ENCODE measurements around the gene MCTP1. TPM values are rescaled to one million over a fixed set of nuclear protein-coding genes. Genes with fewer than 3 reads are reported as not detected.

The MCTP1 gene
- total RNA-seq, 2 experiments from 2014 or later = not detected

- ChIA-PET POLR2A (no interaction called here), CTCF (ENCODE audit: unreplicated experiment) (no interaction called here)
- no TSS peak for BruUV-seq (replicated peaks)
- no peak overlapping the region for H3K27ac ChIP-seq (ENCODE audit: low read depth, low read length, poor library complexity, severe bottlenecking)
- H3K4me1 ChIP-seq (ENCODE audit: insufficient read depth, low read length, poor library complexity, severe bottlenecking) = no peaks in the 10 kb centered on the region
- intact Hi-C loops (cut with micrococcal nuclease; ENCODE audit: unreplicated experiment) = no loop called here
- H3K4me2 ChIP-seq (ENCODE audit: low read length) = no peak overlapping the region
- no peak overlapping the region for H2AFZ ChIP-seq (ENCODE audit: low read length)
- H3K79me2 ChIP-seq (ENCODE audit: insufficient read depth, low read depth, low read length) = no peaks in the 10 kb centered on the region
- TF ChIP-seq EZH2phosphoT487 (IDR thresholded peaks at IDR 0.05; ENCODE audit: borderline replicate concordance, low read depth, low read length) (no peak), CTCF (conservative IDR thresholded peaks at IDR 0.05; ENCODE audit: low read length) (no peak)
- no peaks in the 10 kb centered on the region for H3K9me2 ChIP-seq (ENCODE audit: insufficient read depth, low read length)
- no peaks in the 10 kb centered on the region for H4K20me1 ChIP-seq (ENCODE audit: insufficient read depth, low read length)
- DNase-seq (ENCODE audit: low spot score) = no peak
- no peaks in the 10 kb centered on the region for H3K9me3 ChIP-seq (ENCODE audit: low read length)
- no peak overlapping the region for H3K4me3 ChIP-seq (ENCODE audit: low read depth, low read length, poor library complexity, severe bottlenecking)
- no peaks in the 10 kb centered on the region for H3K36me3 ChIP-seq (ENCODE audit: insufficient read depth, low read length)
These were observed 47.6 kb downstream of the MCTP1 start for GRCh38 chr5:95237324-95237723.

GRCh38 chr5:95235439-95235982 lies 49.4 kb downstream of the MCTP1 start:
- POLR2A ChIA-PET = interaction anchor here (0.7 kb wide), 1 partner anchor 1508 kb away, joined by 3 read pairs; no protein-coding TSS in a partner anchor
- H3K79me2 ChIP-seq (ENCODE audit: insufficient read depth, low read depth, low read length) = no peaks in the 10 kb centered on the region

More at GRCh38 chr5:95235439-95235982, 49.4 kb downstream of the MCTP1 start:
- Histone ChIP-seq H2AFZ (ENCODE audit: low read length) (no peak overlapping the region), H3K27ac (ENCODE audit: low read depth, low read length, poor library complexity, severe bottlenecking) (no peak overlapping the region), H3K4me2 (ENCODE audit: low read length) (no peak overlapping the region), H3K36me3 (ENCODE audit: insufficient read depth, low read length) (no peaks in the 10 kb centered on the region), H3K4me3 (ENCODE audit: low read depth, low read length, poor library complexity, severe bottlenecking) (no peak overlapping the region), H3K9me2 (ENCODE audit: insufficient read depth, low read length) (no peaks in the 10 kb centered on the region), H4K20me1 (ENCODE audit: insufficient read depth, low read length) (no peaks in the 10 kb centered on the region), H3K4me1 (ENCODE audit: insufficient read depth, low read length, poor library complexity, severe bottlenecking) (no peaks in the 10 kb centered on the region), H3K9me3 (ENCODE audit: low read length) (no peaks in the 10 kb centered on the region)
- no TSS peak for BruUV-seq (replicated peaks)
- intact Hi-C loops (cut with micrococcal nuclease; ENCODE audit: unreplicated experiment) = no loop called here
- TF ChIP-seq CTCF (conservative IDR thresholded peaks at IDR 0.05; ENCODE audit: low read length) (no peak), EZH2phosphoT487 (IDR thresholded peaks at IDR 0.05; ENCODE audit: borderline replicate concordance, low read depth, low read length) (no peak)
- DNase-seq (ENCODE audit: low spot score) = no peak
- CTCF ChIA-PET (ENCODE audit: unreplicated experiment) = no interaction called here
